GM21723 (cell line): ENCODE results near the gene AICDA.

Source experiments
- ATAC-seq: cut with Tn5 transposase; IDR thresholded peaks from one replicate; pipeline ENCODE4 v1.9.1; 2021; ENCODE audit warnings: mild to moderate bottlenecking, moderate library complexity; ENCODE audit not compliant: unreplicated experiment

The AICDA gene

GRCh38 chr12:8559676-8560075, 53.0 kb downstream of the AICDA start:
- no peak for ATAC-seq

GRCh38 chr12:8556531-8557097, 56.0 kb downstream of the AICDA start:
- ATAC-seq, result no peak

DNA sequence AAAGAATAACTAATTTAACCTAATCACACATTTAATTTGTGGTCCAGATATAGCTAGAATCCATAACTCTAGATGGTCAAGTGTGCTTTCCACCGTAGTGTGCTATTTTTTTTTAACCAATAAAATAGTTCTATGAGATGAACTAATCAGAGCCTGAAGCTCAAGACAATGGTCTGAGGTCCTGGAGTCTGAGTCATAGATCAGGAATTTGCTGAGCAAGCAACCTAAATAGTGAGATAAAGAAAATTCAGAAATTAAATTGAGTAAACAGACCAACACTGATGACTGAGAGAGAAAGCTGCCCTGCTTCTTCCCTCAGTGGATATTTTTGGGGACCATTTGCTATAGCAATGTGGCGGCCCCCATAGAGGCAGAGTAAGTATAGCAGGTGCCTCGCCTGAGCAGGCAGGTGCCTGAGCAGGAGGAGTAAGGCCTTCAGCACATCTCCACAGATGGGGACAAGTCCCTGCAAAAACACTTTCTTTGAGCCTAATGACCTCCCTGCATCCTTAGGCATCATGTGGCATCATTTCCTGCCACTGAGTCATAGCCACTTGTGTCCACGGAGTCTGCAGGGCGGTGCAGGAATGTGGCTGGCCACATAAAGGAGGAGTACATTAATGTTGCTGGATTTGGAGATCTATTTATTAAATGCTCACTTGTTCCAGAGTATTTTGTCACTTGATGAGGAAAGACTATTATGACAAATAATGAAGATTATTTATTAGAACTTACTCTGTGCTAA, 58.0 kb downstream of the AICDA start:
- ATAC-seq, result no peak

- no peak for ATAC-seq
These were observed 59.5 kb downstream of the AICDA start for GRCh38 chr12:8553088-8553627.
